Measurements from ENCODE around the gene TRERF1.

Gene TRERF1

GRCh38 chr6:42453031-42453653 is 1.4 kb upstream of the TRERF1 start:
- peaks cover 27% of the 10 kb centered on the region for H3K4me1 ChIP-seq (ENCODE audit: insufficient read depth, low read length, severe bottlenecking)
- no peaks in the 10 kb centered on the region; the same call in 1 of the 2 replicates for H3K27me3 ChIP-seq (ENCODE audit: insufficient read depth, low read length)
- H3K9ac ChIP-seq (ENCODE audit: low read length) = peak overlapping the region; percentile 52; the same call in 1 of the 2 replicates
- H3K9me3 ChIP-seq (ENCODE audit: low read length) = no peaks in the 10 kb centered on the region
- no peaks in the 10 kb centered on the region for H3K9me2 ChIP-seq (ENCODE audit: low read depth, low read length)
- peak overlapping the region; percentile 72 for H3K4me2 ChIP-seq (ENCODE audit: low read length)
- H3K27ac ChIP-seq (ENCODE audit: low read depth, low read length, poor library complexity, severe bottlenecking) = no peak overlapping the region
- no peaks in the 10 kb centered on the region for H3K36me3 ChIP-seq (ENCODE audit: insufficient read depth, low read length)
- TF ChIP-seq CTCF (IDR thresholded peaks at IDR 0.05; ENCODE audit: low read length) = no peak
- TF ChIP-seq EZH2 (IDR thresholded peaks at IDR 0.05; ENCODE audit: borderline replicate concordance, low read length) = no peak
- H3F3A ChIP-seq (ENCODE audit: insufficient read depth, low read length) = no peaks in the 10 kb centered on the region
- no peaks in the 10 kb centered on the region for H3K79me2 ChIP-seq (ENCODE audit: insufficient read depth, low read length)
- no peak overlapping the region; the same call in 1 of the 2 replicates for H2AFZ ChIP-seq (ENCODE audit: low read length)
- no peaks in the 10 kb centered on the region for H4K20me1 ChIP-seq (ENCODE audit: insufficient read depth, low read length)
- peak overlapping the region; percentile 60 for H3K4me3 ChIP-seq (ENCODE audit: low read depth, low read length, poor library complexity, severe bottlenecking)

DNA sequence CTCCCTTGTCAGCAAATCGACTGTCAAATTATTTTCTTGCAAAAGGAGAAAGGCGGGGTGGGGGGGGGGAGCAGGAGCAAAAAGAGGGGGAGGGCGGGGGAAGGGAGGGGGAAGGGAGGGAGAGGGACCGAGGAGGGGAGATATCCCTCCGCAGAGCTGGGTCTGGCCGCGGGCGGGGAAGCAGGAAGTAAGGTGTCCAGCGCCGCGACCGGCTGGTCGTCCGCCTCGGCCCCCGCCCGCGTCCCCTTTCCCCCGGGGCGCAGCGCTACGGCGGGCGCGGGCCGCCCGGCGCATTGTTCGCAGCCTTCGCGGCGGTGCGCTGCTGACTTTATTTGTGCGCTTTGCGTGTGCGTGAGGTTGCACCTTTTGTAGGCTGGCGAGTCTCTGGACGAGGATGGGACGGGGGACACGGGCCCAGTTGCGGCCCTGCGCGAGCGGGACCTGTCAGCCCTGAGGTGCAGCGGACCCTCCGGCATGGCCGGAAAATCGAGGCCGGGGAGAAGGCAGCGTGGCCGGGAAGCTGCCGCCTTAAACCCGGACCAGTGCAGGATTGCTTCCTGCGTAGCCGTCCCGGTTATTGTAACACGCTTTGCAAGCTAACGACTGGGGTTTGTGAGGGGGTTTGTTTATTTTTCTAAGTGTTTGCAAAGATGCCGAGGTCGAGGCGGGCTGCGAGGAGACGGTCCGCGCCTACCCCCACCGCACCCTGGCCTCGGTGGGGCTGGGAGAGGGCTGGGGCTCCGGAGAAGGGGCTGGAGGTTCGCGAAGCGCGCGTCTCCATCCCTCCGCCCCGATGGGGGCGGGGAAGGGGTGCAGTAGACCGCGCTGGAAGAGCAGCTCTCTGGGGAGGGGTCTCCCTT is 675 bp upstream of the TRERF1 start:
- H3K36me3 ChIP-seq (ENCODE audit: insufficient read depth, low read length) = no peaks in the 10 kb centered on the region
- no peaks in the 10 kb centered on the region for H4K20me1 ChIP-seq (ENCODE audit: insufficient read depth, low read length)
- H3K9me3 ChIP-seq (ENCODE audit: low read length) = no peaks in the 10 kb centered on the region
- peak overlapping the region; percentile 60 for H3K4me3 ChIP-seq (ENCODE audit: low read depth, low read length, poor library complexity, severe bottlenecking)
- H3K9me2 ChIP-seq (ENCODE audit: low read depth, low read length) = no peaks in the 10 kb centered on the region
- no peaks in the 10 kb centered on the region for H3F3A ChIP-seq (ENCODE audit: insufficient read depth, low read length)
- no peak overlapping the region for H3K27ac ChIP-seq (ENCODE audit: low read depth, low read length, poor library complexity, severe bottlenecking)
- peaks cover 27% of the 10 kb centered on the region for H3K4me1 ChIP-seq (ENCODE audit: insufficient read depth, low read length, severe bottlenecking)
- TF ChIP-seq EZH2 (IDR thresholded peaks at IDR 0.05; ENCODE audit: borderline replicate concordance, low read length) = no peak
- no peak for TF ChIP-seq CTCF (IDR thresholded peaks at IDR 0.05; ENCODE audit: low read length)
- H3K9ac ChIP-seq (ENCODE audit: low read length) = peak overlapping the region; percentile 55
- H3K27me3 ChIP-seq (ENCODE audit: insufficient read depth, low read length) = no peaks in the 10 kb centered on the region; the same call in 1 of the 2 replicates
- no peaks in the 10 kb centered on the region for H3K79me2 ChIP-seq (ENCODE audit: insufficient read depth, low read length)
- peak overlapping the region; percentile 57; the same call in 1 of the 2 replicates for H2AFZ ChIP-seq (ENCODE audit: low read length)
- H3K4me2 ChIP-seq (ENCODE audit: low read length) = peak overlapping the region; percentile 72

- Histone ChIP-seq H3F3A (ENCODE audit: insufficient read depth, low read length) (no peaks in the 10 kb centered on the region), H3K9ac (ENCODE audit: low read length) (no peak overlapping the region; the same call in 1 of the 2 replicates), H4K20me1 (ENCODE audit: insufficient read depth, low read length) (no peaks in the 10 kb centered on the region), H3K27me3 (ENCODE audit: insufficient read depth, low read length) (no peaks in the 10 kb centered on the region; the same call in 1 of the 2 replicates), H3K4me3 (ENCODE audit: low read depth, low read length, poor library complexity, severe bottlenecking) (peak overlapping the region; percentile 60), H3K4me2 (ENCODE audit: low read length) (peak overlapping the region; percentile 72), H3K36me3 (ENCODE audit: insufficient read depth, low read length) (no peaks in the 10 kb centered on the region), H3K9me2 (ENCODE audit: low read depth, low read length) (no peaks in the 10 kb centered on the region), H3K4me1 (ENCODE audit: insufficient read depth, low read length, severe bottlenecking) (peaks cover 27% of the 10 kb centered on the region), H2AFZ (ENCODE audit: low read length) (no peak overlapping the region), H3K27ac (ENCODE audit: low read depth, low read length, poor library complexity, severe bottlenecking) (no peak overlapping the region), H3K79me2 (ENCODE audit: insufficient read depth, low read length) (no peaks in the 10 kb centered on the region), H3K9me3 (ENCODE audit: low read length) (no peaks in the 10 kb centered on the region)
- no peak for TF ChIP-seq EZH2 (IDR thresholded peaks at IDR 0.05; ENCODE audit: borderline replicate concordance, low read length)
- no peak for TF ChIP-seq CTCF (IDR thresholded peaks at IDR 0.05; ENCODE audit: low read length)
These were observed 1.0 kb downstream of the TRERF1 start for GRCh38 chr6:42450477-42451332.

Measured in OCI-LY1 (cell line).